ENCODE measurements around the gene GRAMD1A. TPM values are rescaled to one million over a fixed set of nuclear protein-coding genes. Genes with fewer than 3 reads are reported as not detected.
"Not testable (repeated sequence)": the region's sequence is repeated elsewhere in the genome, so short reads cannot be mapped to it uniquely, and the experiment has no call there.

GRAMD1A gene
- total and polyA plus RNA-seq, 11 donors = 21.8 to 64.5 (median 31.3) TPM

- TF ChIP-seq POLR2A (IDR thresholded peaks at IDR 0.05) (no peak), CTCF (IDR thresholded peaks at IDR 0.05) (no peak)
- Histone ChIP-seq H3K27ac (peak overlapping the region; percentile 48 to 100 (median 84)), H3K27me3 (no peaks in the 10 kb centered on the region), H3K9me3 (no peaks in the 10 kb centered on the region), H3K36me3 (no peaks in the 10 kb centered on the region), H3K4me1 (peaks cover 0 to 62% (median 33%) of the 10 kb centered on the region in 12 donors), H3K4me3 (no peak overlapping the region)
- intact Hi-C loops (cut with DNase I) = loop anchor here in 1 of 10 donors (1.0 kb wide), 1 partner anchor 21 kb away; no protein-coding TSS in a partner anchor
- WGBS, 4 donors = 52 to 74% (median 63%) methylated on average over 9 of the region's 9 CpGs
- DNase-seq (no peak), ATAC-seq (peak in 1 of 4 donors; percentile 11)
These were observed 5.9 kb upstream of the GRAMD1A start for GRCh38 chr19:34994286-34994642.

GRCh38 chr19:34994643-34995541 lies 5.2 kb upstream of the GRAMD1A start:
- Histone ChIP-seq H3K36me3 (no peaks in the 10 kb centered on the region), H3K4me1 (peaks cover 0 to 62% (median 38%) of the 10 kb centered on the region in 12 donors), H3K27ac (peak overlapping the region; percentile 48 to 100 (median 84)), H3K4me3 (peak overlapping the region in 2 of 12 donors; percentile 7 to 14), H3K9me3 (no peaks in the 10 kb centered on the region), H3K27me3 (no peaks in the 10 kb centered on the region)
- intact Hi-C loops (cut with DNase I) = loop anchor here in 1 of 10 donors (1.0 kb wide), 1 partner anchor 22 kb away; no protein-coding TSS in a partner anchor
- DNase-seq = peak in 3 of 5 donors; percentile 58 to 63 (median 59)
- TF ChIP-seq CTCF (IDR thresholded peaks at IDR 0.05) (no peak), POLR2A (IDR thresholded peaks at IDR 0.05) (no peak)
- peak; percentile 24 to 73 (median 62) for ATAC-seq
- 52 to 61% (median 60%) methylated on average over 12 to 17 of the region's 17 CpGs for WGBS, 4 donors

GRCh38 chr19:34995551-34995950 lies 4.6 kb upstream of the GRAMD1A start:
- TF ChIP-seq POLR2A (IDR thresholded peaks at IDR 0.05) (no peak), CTCF (IDR thresholded peaks at IDR 0.05) (no peak)
- ATAC-seq (no peak), DNase-seq (no peak)
- intact Hi-C loops (cut with DNase I) = no loop called here
- Histone ChIP-seq H3K27ac (peak overlapping the region; percentile 48 to 100 (median 84)), H3K4me3 (peak overlapping the region in 1 of 12 donors; percentile 14), H3K36me3 (no peaks in the 10 kb centered on the region), H3K4me1 (peaks cover 0 to 63% (median 39%) of the 10 kb centered on the region in 12 donors), H3K27me3 (no peaks in the 10 kb centered on the region), H3K9me3 (no peaks in the 10 kb centered on the region)
- WGBS, 4 donors = 90 to 94% (median 93%) methylated on average over 8 of the region's 8 CpGs

GRCh38 chr19:34997071-34997617 lies 3.0 kb upstream of the GRAMD1A start:
- peaks cover 0 to 4% (median 0%) of the 10 kb centered on the region in 9 donors for H3K36me3 ChIP-seq
- peak overlapping the region in 11 of 12 donors; percentile 26 to 100 (median 58) for H3K27ac ChIP-seq
- ATAC-seq = no peak
- 55 to 65% (median 60%) methylated on average over 8 of the region's 8 CpGs for WGBS, 4 donors
- peaks cover 0 to 74% (median 50%) of the 10 kb centered on the region in 12 donors for H3K4me1 ChIP-seq
- TF ChIP-seq CTCF (IDR thresholded peaks at IDR 0.05) (no peak), POLR2A (IDR thresholded peaks at IDR 0.05) (no peak)
- intact Hi-C loops (cut with DNase I) = no loop called here
- no peak for DNase-seq
- no peaks in the 10 kb centered on the region for H3K27me3 ChIP-seq
- no peaks in the 10 kb centered on the region for H3K9me3 ChIP-seq
- no peak overlapping the region for H3K4me3 ChIP-seq

GRCh38 chr19:34998224-34998623 lies 1.9 kb upstream of the GRAMD1A start:
- Histone ChIP-seq H3K4me1 (peaks cover 0 to 85% (median 57%) of the 10 kb centered on the region in 12 donors), H3K27ac (peak overlapping the region in 8 of 12 donors; percentile 57 to 100 (median 96))
- DNase-seq; H3K4me3 ChIP-seq; ATAC-seq; intact Hi-C loops (cut with DNase I); H3K9me3 ChIP-seq; H3K27me3 ChIP-seq; H3K36me3 ChIP-seq: not testable (repeated sequence)
- 93 to 95% (median 94%) methylated on average over 7 of the region's 7 CpGs for WGBS, 4 donors
